Uterus (tissue), 2 donors: ENCODE measurements around the gene ASMTL.

Experiments used
- POLR2A ChIP-seq, 2 donors: fragments of 450-650 bp; IDR thresholded peaks; one replicate each; pipeline ENCODE4 v1.6.1; 2016; ENCODE audit warnings: antibody characterized with exemption in 2 of 2, mild to moderate bottlenecking in 1 of 2, moderate library complexity in 1 of 2
- TF ChIP-seq, protein P1 (sequence below), 4 experiments: fragments of 200-600 bp in 2 of 4; fragments of 450-650 bp in 2 of 4; sonication (generic) in 2 of 4; IDR thresholded peaks; one replicate each; pipeline ENCODE4 v1.5.1; 2016 to 2019; ENCODE audit warnings: antibody characterized with exemption in 4 of 4, mild to moderate bottlenecking in 2 of 4, moderate library complexity in 1 of 4

- TF ChIP-seq, protein P1, sequence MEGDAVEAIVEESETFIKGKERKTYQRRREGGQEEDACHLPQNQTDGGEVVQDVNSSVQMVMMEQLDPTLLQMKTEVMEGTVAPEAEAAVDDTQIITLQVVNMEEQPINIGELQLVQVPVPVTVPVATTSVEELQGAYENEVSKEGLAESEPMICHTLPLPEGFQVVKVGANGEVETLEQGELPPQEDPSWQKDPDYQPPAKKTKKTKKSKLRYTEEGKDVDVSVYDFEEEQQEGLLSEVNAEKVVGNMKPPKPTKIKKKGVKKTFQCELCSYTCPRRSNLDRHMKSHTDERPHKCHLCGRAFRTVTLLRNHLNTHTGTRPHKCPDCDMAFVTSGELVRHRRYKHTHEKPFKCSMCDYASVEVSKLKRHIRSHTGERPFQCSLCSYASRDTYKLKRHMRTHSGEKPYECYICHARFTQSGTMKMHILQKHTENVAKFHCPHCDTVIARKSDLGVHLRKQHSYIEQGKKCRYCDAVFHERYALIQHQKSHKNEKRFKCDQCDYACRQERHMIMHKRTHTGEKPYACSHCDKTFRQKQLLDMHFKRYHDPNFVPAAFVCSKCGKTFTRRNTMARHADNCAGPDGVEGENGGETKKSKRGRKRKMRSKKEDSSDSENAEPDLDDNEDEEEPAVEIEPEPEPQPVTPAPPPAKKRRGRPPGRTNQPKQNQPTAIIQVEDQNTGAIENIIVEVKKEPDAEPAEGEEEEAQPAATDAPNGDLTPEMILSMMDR (IDR thresholded peaks at IDR 0.05), result no peak
- TF ChIP-seq POLR2A (IDR thresholded peaks at IDR 0.05), result no peak
These were observed 9.9 kb downstream of the ASMTL start for GRCh38 chrX:1442724-1443367.
